Spleen (tissue), 11 donors: ENCODE data around the gene RAB7B. TPM values are rescaled to one million over a fixed set of nuclear protein-coding genes. Genes with fewer than 3 reads are reported as not detected.
A peak's percentile ranks its signal among the peaks of the same experiment; 100 is the strongest.

Source experiments
- DNase-seq: peaks from one replicate; pipeline ENCODE4 v3.0.0-alpha.2; 2020
- H3K27ac ChIP-seq, 8 donors: fragments of 200-600 bp; sonication (generic) in 7 of 8; 1 replicate in 4 of 8; 2 replicates in 4 of 8; pipeline versions ENCODE4 v1.5.0 to v1.8.0; 2016 to 2021; ENCODE audit warnings: inconsistent platforms in 4 of 8, mild to moderate bottlenecking in 4 of 8, moderate library complexity in 1 of 8
- H3K27me3 ChIP-seq, 7 donors: fragments of 200-600 bp; sonication (generic) in 6 of 7; replicated peaks in 1 of 7; 1 replicate in 4 of 7; 2 replicates in 3 of 7; pipeline versions ENCODE4 v1.5.0 to v1.8.0; 2016 to 2021; ENCODE audit warnings: inconsistent platforms in 3 of 7, mild to moderate bottlenecking in 1 of 7
- H3K36me3 ChIP-seq, 6 donors: fragments of 200-600 bp; sonication (generic) in 5 of 6; 1 replicate in 4 of 6; 2 replicates in 2 of 6; pipeline versions ENCODE4 v1.5.0 to v1.8.0; 2016 to 2021; ENCODE audit warnings: inconsistent platforms in 2 of 6
- H3K4me1 ChIP-seq, 6 donors: fragments of 200-600 bp; sonication (generic) in 5 of 6; 1 replicate in 3 of 6; 2 replicates in 3 of 6; pipeline versions ENCODE4 v1.5.0 to v1.8.0; 2016 to 2021; ENCODE audit warnings: inconsistent platforms in 3 of 6
- H3K4me3 ChIP-seq, 8 donors: fragments of 200-600 bp; sonication (generic) in 7 of 8; 1 replicate in 4 of 8; 2 replicates in 4 of 8; pipeline versions ENCODE4 v1.5.0 to v1.8.0; 2016 to 2021; ENCODE audit warnings: inconsistent platforms in 4 of 8, mild to moderate bottlenecking in 4 of 8, moderate library complexity in 2 of 8
- H3K9me3 ChIP-seq, 8 donors: fragments of 200-600 bp; sonication (generic) in 7 of 8; 1 replicate in 4 of 8; 2 replicates in 4 of 8; pipeline versions ENCODE4 v1.5.0 to v1.8.0; 2016 to 2021; ENCODE audit warnings: inconsistent platforms in 4 of 8
- CTCF ChIP-seq, 11 experiments: fragments of 200-600 bp in 7 of 11; fragments of 450-650 bp in 4 of 11; sonication (generic) in 4 of 11; IDR thresholded peaks in 8 of 11; conservative IDR thresholded peaks in 3 of 11; 1 replicate in 7 of 11; 2 replicates in 4 of 11; pipeline versions ENCODE4 v1.4.0 to v1.8.0; 2016 to 2021; ENCODE audit warnings: antibody characterized with exemption in 11 of 11, inconsistent platforms in 4 of 11, mild to moderate bottlenecking in 1 of 11
- POLR2A ChIP-seq, 3 donors: fragments of 450-650 bp; IDR thresholded peaks; one replicate each; pipeline ENCODE4 v1.5.1; 2017; ENCODE audit warnings: antibody characterized with exemption in 3 of 3, mild to moderate bottlenecking in 1 of 3
- POLR2AphosphoS5 ChIP-seq, 3 donors: sonication (generic); formaldehyde crosslinking; IDR thresholded peaks; one replicate each; pipeline ENCODE4 v1.5.1; 2017; ENCODE audit warnings: antibody characterized with exemption in 3 of 3
- WGBS, 5 donors: extraction: QIAGEN DNeasy Blood & Tissue Kit in 3 of 5; methylation state at CpG; one replicate each; pipeline versions ENCODE4 v1.1.5 to v1.1.7; 2013 to 2018; 5-methylcytosine and 5-hydroxymethylcytosine counted together
- intact Hi-C: fragments of 100-400 bp; cut with DNase I; formaldehyde crosslinking; loops from one replicate; pipeline ENCODE4 v1.15.0; 2023; ENCODE audit warnings: low total_unique reads
- polyA plus RNA-seq, 3 donors: library from polyadenylated mRNA; stranded (reverse); fragments of 200-250 nt; gene quantifications; one replicate each; pipeline ENCODE4 v1.2.1, GENCODE V29; 2013
- total RNA-seq, 7 donors: library from RNA; depleted of rRNA in 3 of 7; stranded (reverse); fragments of >200 nt in 3 of 7; fragmentation: NEBNext Ultra II Directional in 4 of 7; extraction: Animal tissue kit (Norgen Biotek cat#: 25700) in 4 of 7; gene quantifications; one replicate each; pipeline versions ENCODE4 v1.1.0 to v1.2.1, GENCODE V29; 2016 to 2021
- donor health status: healthy with polysubstance abuse.
- donor health status: DM: no; HTN: no; CAD: no; lungs with moderate emphysema.
- donor health status: DM: no; HTN: no; CAD: no.
- donor health status: Bipolar disorder and iron deficiency.
- donor health status: healthy.
- donor health status: DM: no; HTN: no; CAD: no.
- donor health status: DM: yes; HTN: yes; CAD: no.

The RAB7B gene
- total and polyA plus RNA-seq, 10 donors, result 0.34 to 3.2 (median 1.9) TPM

- no peak overlapping the region for H3K4me3 ChIP-seq
- intact Hi-C loops, result no loop called here
Measured at GRCh38 chr1:205962821-205963221, 40.4 kb downstream of the RAB7B start.

GRCh38 chr1:205961991-205962820 is 41.0 kb downstream of the RAB7B start:
- H3K4me1 ChIP-seq, result peaks cover 0 to 22% (median 3%) of the 10 kb centered on the region in 6 donors
- peak overlapping the region in 3 of 8 donors; percentile 0 to 26 (median 16) for H3K27ac ChIP-seq
- intact Hi-C loops, result no loop called here
- H3K27me3 ChIP-seq, result peaks cover 0 to 12% (median 0%) of the 10 kb centered on the region in 7 donors
- TF ChIP-seq POLR2A (IDR thresholded peaks at IDR 0.05), result no peak
- no peak for TF ChIP-seq CTCF (IDR thresholded peaks at IDR 0.05 in 8 of 11, conservative IDR thresholded peaks at IDR 0.05 in 3 of 11)
- no peak for TF ChIP-seq POLR2AphosphoS5 (IDR thresholded peaks at IDR 0.05)
- 43 to 54% (median 45%) methylated on average over 9 of the region's 9 CpGs for WGBS, 5 donors
- no peaks in the 10 kb centered on the region for H3K36me3 ChIP-seq
- H3K9me3 ChIP-seq, result no peaks in the 10 kb centered on the region
- H3K4me3 ChIP-seq, result no peak overlapping the region
- no peak for DNase-seq

More at GRCh38 chr1:205962821-205963221, 40.4 kb downstream of the RAB7B start:
- H3K36me3 ChIP-seq, result no peaks in the 10 kb centered on the region
- H3K27me3 ChIP-seq, result peaks cover 0 to 12% (median 0%) of the 10 kb centered on the region in 7 donors
- no peak for DNase-seq
- H3K9me3 ChIP-seq, result no peaks in the 10 kb centered on the region
- no peak overlapping the region for H3K27ac ChIP-seq
- no peak for TF ChIP-seq POLR2AphosphoS5 (IDR thresholded peaks at IDR 0.05)
- no peak for TF ChIP-seq CTCF (IDR thresholded peaks at IDR 0.05 in 8 of 11, conservative IDR thresholded peaks at IDR 0.05 in 3 of 11)
- TF ChIP-seq POLR2A (IDR thresholded peaks at IDR 0.05), result no peak
- 78 to 90% (median 82%) methylated on average over 6 of the region's 6 CpGs for WGBS, 5 donors
- H3K4me1 ChIP-seq, result peaks cover 0 to 22% (median 3%) of the 10 kb centered on the region in 6 donors

DNA sequence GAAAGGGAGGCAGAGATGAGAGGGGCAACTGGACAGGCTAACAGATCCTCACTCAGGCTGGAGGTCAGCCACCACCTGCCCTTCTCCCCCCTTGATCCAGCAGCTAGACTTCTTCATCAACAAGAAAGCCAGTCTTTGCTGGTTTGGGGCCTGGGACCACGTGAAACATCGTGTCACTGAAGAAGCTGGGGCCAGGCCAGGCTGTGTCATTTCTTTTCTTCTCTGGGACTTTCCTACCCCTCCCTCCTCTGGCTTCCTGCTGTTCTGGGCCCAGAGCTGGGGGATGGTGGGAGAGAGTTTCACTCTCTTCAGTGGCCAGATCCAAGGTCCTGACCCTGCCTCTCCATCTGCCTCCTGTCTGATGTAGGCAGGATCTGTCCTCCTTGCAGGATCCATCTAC is 41.8 kb downstream of the RAB7B start:
- no peak for DNase-seq
- H3K27ac ChIP-seq, result peak overlapping the region in 2 of 8 donors; percentile 0 to 16
- peaks cover 0 to 22% (median 3%) of the 10 kb centered on the region in 6 donors for H3K4me1 ChIP-seq
- 0 to 14% (median 10%) methylated on average over 2 of the region's 2 CpGs for WGBS, 5 donors
- intact Hi-C loops, result no loop called here
- no peak overlapping the region for H3K4me3 ChIP-seq
- no peaks in the 10 kb centered on the region for H3K36me3 ChIP-seq
- H3K27me3 ChIP-seq, result peaks cover 0 to 12% (median 0%) of the 10 kb centered on the region in 7 donors
- no peak for TF ChIP-seq POLR2AphosphoS5 (IDR thresholded peaks at IDR 0.05)
- no peak for TF ChIP-seq POLR2A (IDR thresholded peaks at IDR 0.05)
- no peak for TF ChIP-seq CTCF (IDR thresholded peaks at IDR 0.05 in 8 of 11, conservative IDR thresholded peaks at IDR 0.05 in 3 of 11)
- H3K9me3 ChIP-seq, result no peaks in the 10 kb centered on the region

- no peaks in the 10 kb centered on the region for H3K9me3 ChIP-seq
- 76 to 85% (median 81%) methylated on average over 4 of the region's 4 CpGs for WGBS, 5 donors
- H3K27me3 ChIP-seq, result peaks cover 0 to 12% (median 0%) of the 10 kb centered on the region in 7 donors
- H3K36me3 ChIP-seq, result no peaks in the 10 kb centered on the region
- H3K4me3 ChIP-seq, result no peak overlapping the region
- no peak for DNase-seq
- TF ChIP-seq POLR2AphosphoS5 (IDR thresholded peaks at IDR 0.05), result no peak
- no peak for TF ChIP-seq CTCF (IDR thresholded peaks at IDR 0.05 in 8 of 11, conservative IDR thresholded peaks at IDR 0.05 in 3 of 11)
- TF ChIP-seq POLR2A (IDR thresholded peaks at IDR 0.05), result no peak
- peaks cover 0 to 22% (median 3%) of the 10 kb centered on the region in 6 donors for H3K4me1 ChIP-seq
- no peak overlapping the region for H3K27ac ChIP-seq
- intact Hi-C loops, result no loop called here
Measured at GRCh38 chr1:205959789-205960188, 43.4 kb downstream of the RAB7B start.
